Panc1 (cell line): ENCODE data around the gene ZW10.

Experiments used
- POLR2AphosphoS5 ChIP-seq: IDR thresholded peaks from 2 replicates; pipeline ENCODE4 v1.6.1; 2012; ENCODE audit warnings: mild to moderate bottlenecking, low read depth, low read length, moderate library complexity
- SIN3A ChIP-seq: IDR thresholded peaks from 2 replicates; pipeline ENCODE4 v1.6.1; 2012; ENCODE audit warnings: low read depth, mild to moderate bottlenecking, low read length, moderate library complexity, borderline replicate concordance; ENCODE audit not compliant: insufficient read depth
- TCF7L2 ChIP-seq: IDR thresholded peaks from 2 replicates; pipeline ENCODE4 v1.6.1; 2011; ENCODE audit warnings: mild to moderate bottlenecking, low read depth, low read length, inconsistent platforms
- TF ChIP-seq, protein P1 (sequence below): fragments of 450-650 bp; IDR thresholded peaks from 2 replicates; pipeline ENCODE4 v1.5.1; 2017; ENCODE audit warnings: mild to moderate bottlenecking
- TF ChIP-seq, protein P2 (sequence below), 2 experiments: IDR thresholded peaks; 2 replicates each; pipeline ENCODE4 v1.6.1; 2011 to 2012; ENCODE audit warnings: low read depth in 2 of 2, control low read depth in 1 of 2, low read length in 1 of 2, mild to moderate bottlenecking in 1 of 2, moderate library complexity in 1 of 2; ENCODE audit not compliant: insufficient read depth in 1 of 2

DNA sequence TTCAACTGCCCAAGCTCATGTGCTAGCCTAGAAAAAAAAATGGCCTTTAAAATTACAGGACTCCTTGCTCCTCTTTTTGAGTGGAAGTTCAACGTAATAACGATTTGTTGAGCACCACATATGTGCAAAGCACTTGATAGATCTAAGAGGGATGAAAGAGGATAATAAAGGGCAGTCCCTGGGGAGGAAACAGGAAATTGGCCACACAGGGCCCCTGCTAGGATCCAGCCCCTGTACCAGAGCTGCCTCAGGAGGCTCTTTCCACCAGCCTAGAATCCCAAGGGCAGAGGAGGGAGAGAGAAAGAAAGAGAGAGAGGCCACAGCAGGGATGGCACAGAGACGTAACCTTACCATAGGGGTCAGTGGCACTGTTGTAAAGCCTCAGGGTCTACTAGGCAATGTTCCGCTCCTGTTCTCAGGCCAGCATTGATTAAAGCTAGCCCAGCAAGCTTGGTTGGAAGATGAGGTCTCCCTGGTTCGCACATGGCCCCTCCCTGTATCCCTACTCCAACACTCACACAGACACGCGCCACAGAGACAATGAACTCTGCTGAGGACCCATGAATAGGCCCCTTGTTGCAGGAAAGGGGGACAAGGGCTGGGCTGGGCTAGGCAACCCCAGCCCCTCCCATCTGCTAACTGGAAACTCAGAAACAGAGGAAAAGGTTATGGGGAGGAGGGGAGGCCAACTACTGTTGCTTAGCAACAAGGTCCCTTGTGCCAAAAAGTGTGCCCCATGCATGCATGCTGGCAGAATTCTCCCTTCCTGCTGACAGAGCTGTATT is 67.4 kb downstream of the ZW10 start, which contains the start of gene TMPRSS5:
- TF ChIP-seq, protein P1, sequence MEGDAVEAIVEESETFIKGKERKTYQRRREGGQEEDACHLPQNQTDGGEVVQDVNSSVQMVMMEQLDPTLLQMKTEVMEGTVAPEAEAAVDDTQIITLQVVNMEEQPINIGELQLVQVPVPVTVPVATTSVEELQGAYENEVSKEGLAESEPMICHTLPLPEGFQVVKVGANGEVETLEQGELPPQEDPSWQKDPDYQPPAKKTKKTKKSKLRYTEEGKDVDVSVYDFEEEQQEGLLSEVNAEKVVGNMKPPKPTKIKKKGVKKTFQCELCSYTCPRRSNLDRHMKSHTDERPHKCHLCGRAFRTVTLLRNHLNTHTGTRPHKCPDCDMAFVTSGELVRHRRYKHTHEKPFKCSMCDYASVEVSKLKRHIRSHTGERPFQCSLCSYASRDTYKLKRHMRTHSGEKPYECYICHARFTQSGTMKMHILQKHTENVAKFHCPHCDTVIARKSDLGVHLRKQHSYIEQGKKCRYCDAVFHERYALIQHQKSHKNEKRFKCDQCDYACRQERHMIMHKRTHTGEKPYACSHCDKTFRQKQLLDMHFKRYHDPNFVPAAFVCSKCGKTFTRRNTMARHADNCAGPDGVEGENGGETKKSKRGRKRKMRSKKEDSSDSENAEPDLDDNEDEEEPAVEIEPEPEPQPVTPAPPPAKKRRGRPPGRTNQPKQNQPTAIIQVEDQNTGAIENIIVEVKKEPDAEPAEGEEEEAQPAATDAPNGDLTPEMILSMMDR: no peak
- TF ChIP-seq SIN3A: no peak
- TF ChIP-seq, protein P2, sequence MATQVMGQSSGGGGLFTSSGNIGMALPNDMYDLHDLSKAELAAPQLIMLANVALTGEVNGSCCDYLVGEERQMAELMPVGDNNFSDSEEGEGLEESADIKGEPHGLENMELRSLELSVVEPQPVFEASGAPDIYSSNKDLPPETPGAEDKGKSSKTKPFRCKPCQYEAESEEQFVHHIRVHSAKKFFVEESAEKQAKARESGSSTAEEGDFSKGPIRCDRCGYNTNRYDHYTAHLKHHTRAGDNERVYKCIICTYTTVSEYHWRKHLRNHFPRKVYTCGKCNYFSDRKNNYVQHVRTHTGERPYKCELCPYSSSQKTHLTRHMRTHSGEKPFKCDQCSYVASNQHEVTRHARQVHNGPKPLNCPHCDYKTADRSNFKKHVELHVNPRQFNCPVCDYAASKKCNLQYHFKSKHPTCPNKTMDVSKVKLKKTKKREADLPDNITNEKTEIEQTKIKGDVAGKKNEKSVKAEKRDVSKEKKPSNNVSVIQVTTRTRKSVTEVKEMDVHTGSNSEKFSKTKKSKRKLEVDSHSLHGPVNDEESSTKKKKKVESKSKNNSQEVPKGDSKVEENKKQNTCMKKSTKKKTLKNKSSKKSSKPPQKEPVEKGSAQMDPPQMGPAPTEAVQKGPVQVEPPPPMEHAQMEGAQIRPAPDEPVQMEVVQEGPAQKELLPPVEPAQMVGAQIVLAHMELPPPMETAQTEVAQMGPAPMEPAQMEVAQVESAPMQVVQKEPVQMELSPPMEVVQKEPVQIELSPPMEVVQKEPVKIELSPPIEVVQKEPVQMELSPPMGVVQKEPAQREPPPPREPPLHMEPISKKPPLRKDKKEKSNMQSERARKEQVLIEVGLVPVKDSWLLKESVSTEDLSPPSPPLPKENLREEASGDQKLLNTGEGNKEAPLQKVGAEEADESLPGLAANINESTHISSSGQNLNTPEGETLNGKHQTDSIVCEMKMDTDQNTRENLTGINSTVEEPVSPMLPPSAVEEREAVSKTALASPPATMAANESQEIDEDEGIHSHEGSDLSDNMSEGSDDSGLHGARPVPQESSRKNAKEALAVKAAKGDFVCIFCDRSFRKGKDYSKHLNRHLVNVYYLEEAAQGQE (IDR thresholded peaks at IDR 0.05; ENCODE audit: insufficient read depth in 1 of 2, low read depth in 2 of 2, low read length in 1 of 2): no peak
- no peak for TF ChIP-seq POLR2AphosphoS5
- no peak for TF ChIP-seq TCF7L2
